Brain pericyte (primary cell): ENCODE data around the gene TMEM235.
A peak's percentile ranks its signal among the peaks of the same experiment; 100 is the strongest.

Experiments used
- DNase-seq: peaks from one replicate; pipeline ENCODE4 v3.0.0-alpha.2; 2012; ENCODE audit warnings: low read depth, low spot score

TMEM235 gene

DNA sequence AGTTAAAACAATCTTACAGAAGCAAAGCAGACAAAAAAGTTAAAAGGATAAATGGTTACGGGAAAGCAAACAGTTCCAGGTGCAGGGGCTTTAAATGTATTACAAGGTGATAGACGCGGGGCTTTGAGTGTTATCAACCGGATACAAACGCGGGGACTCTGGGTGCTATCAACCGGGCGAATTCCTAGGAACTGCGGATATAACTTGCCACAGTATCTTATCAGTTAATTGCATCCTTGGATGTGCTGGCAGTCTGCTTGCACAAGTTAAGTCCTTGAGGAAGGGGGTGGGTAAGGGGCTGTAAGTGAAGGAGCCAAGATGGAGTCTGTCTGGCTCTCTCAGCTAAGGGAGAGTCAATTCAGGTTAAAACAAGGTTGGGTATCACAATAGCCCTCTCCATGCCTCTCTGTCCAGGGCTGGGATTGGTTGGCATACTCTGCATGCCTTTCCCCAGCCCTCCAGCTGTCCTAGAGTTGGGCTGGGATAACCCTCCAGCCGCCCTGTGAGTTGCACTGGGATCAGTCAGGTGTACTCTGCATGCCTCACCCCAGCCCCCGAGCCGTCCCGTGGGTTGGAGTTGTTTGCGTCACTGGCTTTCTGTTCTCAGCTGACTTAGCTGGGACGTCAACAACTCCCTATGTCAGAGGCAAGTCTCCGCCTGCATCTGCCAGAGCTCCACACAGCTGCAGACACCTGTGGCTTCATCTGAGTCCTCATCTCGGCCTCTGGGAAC is 40.9 kb downstream of the TMEM235 start:
- no peak for DNase-seq

DNA sequence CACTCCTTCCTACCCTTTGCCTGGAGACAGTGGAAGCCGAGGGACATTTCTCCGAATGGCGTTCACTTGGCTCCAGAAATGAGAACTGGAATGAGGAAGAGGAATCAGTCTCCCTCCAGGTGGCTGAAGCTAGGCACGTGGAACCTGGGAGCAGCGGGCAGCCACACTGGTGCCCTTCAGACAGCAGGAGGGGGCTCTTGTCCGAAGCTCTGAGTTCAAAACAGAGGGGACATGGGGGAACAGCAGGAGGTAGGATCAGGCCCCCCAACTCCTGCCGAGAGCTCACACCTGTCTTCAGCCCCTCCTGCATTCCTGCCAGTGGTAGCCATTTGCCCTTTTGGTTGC is 41.5 kb downstream of the TMEM235 start:
- DNase-seq = no peak

DNA sequence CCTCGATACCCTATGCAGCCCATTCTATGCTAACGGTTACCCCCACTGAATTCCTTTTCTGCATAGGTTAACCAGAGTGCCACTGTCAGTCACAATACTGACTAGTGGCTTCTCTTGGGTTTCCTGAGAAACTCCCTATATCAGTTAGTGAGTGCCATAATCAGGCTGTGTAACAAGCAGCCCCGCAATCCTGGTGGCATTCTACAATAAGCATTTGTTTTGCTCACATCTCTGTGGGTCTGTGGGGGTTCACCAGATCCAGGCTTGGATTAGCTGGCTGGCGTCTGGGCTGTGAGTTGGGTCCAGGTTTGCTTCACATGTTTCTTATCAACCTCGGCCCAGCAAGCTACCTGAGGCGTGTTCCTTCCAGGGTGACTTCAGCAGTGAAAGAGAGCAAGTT is 42.4 kb downstream of the TMEM235 start:
- DNase-seq = no peak

DNA sequence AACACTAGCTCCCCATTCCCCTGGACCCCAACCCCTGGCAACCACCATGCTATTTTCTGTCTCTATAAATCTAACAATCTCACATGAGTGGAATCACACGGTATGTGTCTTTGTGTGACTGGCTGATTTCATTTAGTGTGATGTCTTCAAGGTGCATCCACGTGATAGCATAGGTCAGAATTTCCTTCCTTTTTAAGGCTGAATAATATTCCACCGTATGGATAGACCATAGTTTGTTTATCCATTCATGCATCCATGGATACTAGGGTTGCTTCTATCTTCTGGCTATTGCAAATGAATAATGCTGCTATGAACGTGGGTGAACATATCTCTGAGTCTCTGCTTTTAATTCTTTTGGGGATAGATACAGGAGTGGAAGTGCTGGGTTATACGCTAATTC is 43.9 kb downstream of the TMEM235 start:
- no peak for DNase-seq

DNA sequence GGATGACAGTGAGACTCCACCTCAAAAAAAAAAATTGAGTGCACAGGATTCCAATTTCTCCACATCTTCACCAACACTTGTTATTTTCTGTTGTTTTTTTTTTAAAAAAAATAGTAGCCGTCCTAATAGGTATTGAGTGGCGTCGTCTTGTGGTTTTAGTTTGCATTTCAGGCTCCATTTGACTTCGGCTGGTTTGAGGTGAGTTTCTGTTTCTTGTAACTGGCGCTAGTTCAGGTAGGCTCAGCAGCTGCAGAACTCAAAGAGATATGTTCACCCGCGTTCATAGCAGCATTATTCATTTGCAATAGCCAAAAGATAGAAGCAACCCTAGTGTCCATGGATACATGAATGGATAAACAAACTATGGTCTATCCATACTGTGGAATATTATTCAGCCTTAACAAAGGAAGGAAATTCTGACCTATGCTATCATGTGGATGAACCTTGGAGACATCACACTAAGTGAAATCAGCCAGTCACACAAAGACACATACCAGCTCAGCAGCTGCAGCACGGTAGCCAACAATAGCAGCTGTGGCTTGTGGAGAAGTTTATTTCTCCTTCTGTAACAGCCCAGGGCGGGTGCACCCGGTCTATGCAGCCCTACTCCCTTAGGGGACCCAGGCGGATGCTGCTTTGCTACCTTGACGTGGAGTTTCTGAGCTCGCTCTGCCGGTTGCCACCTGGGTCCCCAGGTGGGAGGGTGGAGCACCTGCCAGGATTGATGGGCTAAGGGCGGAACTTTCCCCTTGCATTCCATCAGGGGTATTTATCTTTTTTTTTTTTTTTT is 44.9 kb downstream of the TMEM235 start:
- DNase-seq = no peak

DNA sequence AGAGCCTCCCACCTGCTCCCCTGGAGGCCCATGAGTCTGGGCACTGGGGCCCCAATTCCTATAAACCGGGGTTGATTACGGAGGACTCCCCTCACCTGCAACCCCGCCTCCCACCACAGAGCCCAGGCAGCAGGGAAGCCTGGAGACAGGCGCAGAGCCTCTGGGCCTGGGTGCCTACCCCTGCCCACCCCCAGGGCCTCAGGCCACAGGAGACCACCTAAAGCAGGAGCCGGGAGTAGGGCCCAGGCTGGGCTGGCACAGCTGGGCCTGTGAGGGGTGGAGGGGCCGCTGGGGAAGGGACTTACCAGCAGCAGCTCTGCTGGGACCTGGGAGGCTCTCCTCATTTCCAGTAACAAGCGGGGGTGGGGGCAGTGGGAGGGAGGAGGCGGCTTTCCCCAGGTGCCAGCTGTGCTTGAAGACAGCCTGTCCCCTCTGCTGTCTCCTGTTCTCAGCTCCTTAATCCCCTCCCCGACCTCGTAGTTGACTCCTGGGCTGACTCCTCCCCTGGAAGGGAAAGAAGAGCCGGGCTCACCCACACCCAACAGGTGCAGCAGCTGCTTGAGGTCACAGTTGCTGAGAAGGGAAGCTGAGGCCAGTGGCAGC is 46.8 kb downstream of the TMEM235 start:
- DNase-seq = no peak

DNA sequence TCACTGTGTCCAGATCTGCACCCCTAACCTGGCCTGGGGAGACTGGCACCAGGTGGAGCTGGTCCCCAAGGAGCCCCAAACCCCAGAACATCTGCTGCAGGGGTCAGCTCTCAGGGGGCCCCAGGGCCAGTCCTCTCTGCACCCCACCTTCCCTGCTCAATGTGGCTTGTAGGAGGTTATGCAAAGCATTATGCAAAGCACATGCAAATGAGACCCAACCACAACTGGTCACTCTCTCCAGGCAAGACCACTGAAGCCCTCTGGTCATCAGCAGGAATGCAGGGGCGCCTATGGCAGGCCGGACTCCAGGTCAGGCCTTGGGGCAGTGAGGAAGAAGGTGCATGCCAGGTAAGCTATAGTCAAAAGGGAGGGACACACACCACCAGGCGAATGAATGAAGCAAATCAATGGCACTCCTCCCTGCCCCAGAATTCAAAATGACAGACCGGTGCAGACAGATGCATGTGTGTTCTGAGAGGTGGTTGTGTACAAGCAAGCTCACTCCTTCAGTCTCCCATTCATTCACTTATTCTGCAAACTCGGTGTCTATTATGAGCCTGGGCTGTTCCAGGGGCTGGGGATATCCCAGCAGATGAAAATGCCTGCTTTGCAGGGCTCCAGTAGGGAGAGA is 48.0 kb downstream of the TMEM235 start:
- DNase-seq = no peak

DNA sequence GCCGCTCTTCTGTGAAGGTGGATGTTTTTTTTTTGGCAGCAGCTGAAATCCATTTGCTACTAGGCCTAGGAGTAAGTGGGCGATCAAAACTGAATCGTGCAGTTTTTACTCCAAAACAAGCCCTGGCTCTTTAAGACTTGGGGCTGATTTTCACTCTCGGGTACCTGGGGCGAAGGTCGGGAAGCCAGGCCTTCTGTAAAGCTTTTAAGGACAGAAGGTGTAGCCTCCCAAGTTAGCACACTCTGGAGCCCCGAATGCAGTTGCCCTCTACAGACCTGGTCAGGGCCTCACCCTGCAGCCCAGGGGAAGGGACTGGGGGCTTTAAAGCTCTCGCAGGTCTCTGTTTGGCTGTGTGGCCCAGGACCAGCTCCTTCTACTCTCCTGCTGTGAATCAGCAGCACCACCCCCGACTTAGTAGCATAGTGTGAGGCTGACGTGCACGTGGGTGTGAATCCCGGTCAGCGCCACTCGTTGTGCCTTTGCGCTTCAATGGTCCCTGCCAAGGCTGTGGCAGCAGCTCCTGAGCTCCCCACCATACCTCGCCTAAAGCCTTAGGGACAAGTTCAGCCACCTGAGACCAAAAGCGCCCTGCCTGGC is 49.9 kb downstream of the TMEM235 start:
- no peak for DNase-seq

DNA sequence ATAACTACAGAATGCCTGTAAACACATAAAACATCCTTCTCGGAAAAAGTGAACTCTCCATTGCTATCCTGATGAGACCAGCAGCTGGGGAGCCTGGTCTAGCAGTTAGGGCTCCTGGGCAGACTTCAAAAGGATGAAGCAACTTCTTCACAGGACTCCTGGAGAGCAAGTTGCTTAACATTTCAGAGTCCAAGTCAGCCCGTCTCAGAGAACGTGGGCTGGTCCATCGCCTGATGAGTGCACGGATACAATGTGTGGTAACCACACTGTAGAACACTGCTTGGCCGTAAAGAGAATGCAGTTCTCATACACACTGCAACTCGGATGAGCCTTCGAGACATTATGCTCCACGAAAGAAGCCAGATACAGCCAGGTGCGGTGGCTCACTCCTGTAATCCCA is 52.7 kb downstream of the TMEM235 start:
- DNase-seq = peak; percentile 44

DNA sequence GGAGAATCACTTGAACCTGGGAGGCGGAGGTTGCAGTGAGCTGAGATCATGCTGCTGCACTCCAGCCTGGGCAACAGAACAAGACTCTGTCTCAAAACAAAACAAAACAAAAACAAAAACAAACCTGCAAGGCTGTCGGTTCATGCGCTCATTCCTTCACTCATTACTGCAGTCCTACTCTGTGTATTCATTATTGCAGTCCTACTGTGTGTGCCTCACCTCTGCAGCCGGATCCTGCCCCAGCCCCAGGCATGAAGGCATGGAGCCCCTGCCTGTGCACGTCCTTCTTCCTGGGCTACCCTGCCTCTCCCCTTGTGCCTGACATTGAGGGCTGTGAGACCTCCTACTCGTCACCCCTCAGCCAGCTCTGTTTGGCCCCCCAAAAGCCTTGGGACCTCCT is 57.6 kb downstream of the TMEM235 start:
- DNase-seq = no peak

DNA sequence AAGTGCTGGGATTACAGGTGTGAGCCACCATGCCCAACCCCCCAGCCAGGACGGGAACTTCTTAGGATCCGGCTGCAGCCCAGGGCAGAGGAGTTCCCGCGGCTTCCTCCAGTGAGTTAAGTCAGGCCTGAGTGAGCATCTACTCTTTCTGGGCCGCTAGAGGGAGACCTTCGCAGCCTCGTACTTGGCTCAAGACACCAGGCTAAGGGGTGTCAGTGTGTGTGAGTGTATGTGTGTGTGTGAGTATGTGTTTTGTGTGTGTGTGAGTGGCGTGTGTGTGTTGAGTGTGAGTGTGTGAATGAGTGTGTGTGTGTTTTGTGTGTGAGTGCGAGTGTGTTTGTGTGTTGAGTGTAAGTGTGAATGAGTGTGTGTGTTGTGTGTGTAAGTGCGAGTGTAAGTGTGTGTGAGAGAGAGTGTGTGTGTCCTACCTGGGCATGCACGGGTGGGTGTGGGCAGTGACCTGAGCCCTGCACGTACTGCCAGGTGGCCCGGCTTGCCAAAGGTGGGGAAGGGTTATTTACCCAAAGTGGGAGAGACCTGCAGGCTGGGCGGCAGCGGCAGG is 58.5 kb downstream of the TMEM235 start:
- peak; percentile 58 for DNase-seq
